ENCODE measurements around the gene ZAP70. TPM values are rescaled to one million over a fixed set of nuclear protein-coding genes. Genes with fewer than 3 reads are reported as not detected.

The ZAP70 gene
- total RNA-seq, 4 donors from 2014 or later, result 2.6 to 16.1 (median 12.0) TPM

DNA sequence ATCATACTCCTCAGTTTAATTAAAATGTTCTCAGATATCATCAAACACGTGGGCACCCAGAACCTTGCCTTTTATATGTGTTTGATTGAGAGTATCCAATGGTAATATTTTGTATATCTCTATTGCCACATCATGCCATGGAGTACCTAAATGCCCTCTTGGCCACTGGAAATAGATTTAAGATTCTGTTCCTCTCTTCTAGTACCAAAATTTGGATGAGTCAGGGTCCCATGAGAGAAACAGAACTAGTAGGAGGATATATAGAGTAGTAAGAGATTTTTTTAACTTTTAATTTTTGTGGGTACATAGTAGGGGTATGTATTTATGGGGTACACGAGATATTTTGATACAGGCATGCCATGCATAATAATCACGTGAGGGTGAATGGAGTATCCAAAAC lies 9.6 kb upstream of the ZAP70 start:
- DNase-seq, result no peak
- H3K4me3 ChIP-seq, result no peak overlapping the region
- H3K27me3 ChIP-seq, result no peaks in the 10 kb centered on the region
- H3K9me3 ChIP-seq, result no peaks in the 10 kb centered on the region
- no peaks in the 10 kb centered on the region for H3K36me3 ChIP-seq
- in situ Hi-C loops (cut with MboI; ENCODE audit: low pct_ligation_motif_present in 1 of 4, low pct_unique_long_range_greater_than_20kb in 1 of 4, low sequenced_read_pairs in 3 of 4), result no loop called here
- no peak overlapping the region for H3K27ac ChIP-seq
- TF ChIP-seq POLR2AphosphoS5 (IDR thresholded peaks at IDR 0.05) (no peak), EP300 (IDR thresholded peaks at IDR 0.05; ENCODE audit: low read depth) (no peak), POLR2A (IDR thresholded peaks at IDR 0.05) (no peak)
- TF ChIP-seq, protein P1, sequence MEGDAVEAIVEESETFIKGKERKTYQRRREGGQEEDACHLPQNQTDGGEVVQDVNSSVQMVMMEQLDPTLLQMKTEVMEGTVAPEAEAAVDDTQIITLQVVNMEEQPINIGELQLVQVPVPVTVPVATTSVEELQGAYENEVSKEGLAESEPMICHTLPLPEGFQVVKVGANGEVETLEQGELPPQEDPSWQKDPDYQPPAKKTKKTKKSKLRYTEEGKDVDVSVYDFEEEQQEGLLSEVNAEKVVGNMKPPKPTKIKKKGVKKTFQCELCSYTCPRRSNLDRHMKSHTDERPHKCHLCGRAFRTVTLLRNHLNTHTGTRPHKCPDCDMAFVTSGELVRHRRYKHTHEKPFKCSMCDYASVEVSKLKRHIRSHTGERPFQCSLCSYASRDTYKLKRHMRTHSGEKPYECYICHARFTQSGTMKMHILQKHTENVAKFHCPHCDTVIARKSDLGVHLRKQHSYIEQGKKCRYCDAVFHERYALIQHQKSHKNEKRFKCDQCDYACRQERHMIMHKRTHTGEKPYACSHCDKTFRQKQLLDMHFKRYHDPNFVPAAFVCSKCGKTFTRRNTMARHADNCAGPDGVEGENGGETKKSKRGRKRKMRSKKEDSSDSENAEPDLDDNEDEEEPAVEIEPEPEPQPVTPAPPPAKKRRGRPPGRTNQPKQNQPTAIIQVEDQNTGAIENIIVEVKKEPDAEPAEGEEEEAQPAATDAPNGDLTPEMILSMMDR (IDR thresholded peaks at IDR 0.05), result no peak
- H3K4me1 ChIP-seq, result no peaks in the 10 kb centered on the region
- intact Hi-C loops (cut with DNase I; ENCODE audit: low total_unique reads), result no loop called here
- WGBS, 2 donors (ENCODE audit: low coverage in 1 of 2), result 80 to 85% methylated on average over 2 to 3 of the region's 3 CpGs

DNA sequence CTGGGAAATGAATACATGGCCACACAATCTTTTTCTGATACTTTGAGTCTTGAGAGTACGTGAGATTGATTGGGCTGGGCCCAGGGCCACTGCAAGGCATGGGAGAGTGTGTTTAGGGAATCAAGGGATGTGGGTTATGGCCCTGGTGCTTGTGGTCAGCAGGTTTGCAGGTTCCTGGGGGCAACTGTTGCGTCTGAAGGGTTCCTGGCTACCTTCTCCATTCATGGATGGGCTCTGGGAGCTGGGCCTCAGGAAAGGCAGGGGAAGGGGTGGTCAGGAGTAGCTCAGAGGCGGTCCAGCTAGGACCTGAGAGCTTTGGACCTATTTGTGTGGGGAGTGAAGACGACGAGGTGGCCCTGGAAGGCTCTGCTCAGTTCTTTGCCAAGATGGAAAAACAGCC lies 8.4 kb upstream of the ZAP70 start:
- Histone ChIP-seq H3K27ac (no peak overlapping the region), H3K27me3 (no peaks in the 10 kb centered on the region), H3K4me1 (no peaks in the 10 kb centered on the region), H3K9me3 (no peaks in the 10 kb centered on the region), H3K4me3 (no peak overlapping the region), H3K36me3 (no peaks in the 10 kb centered on the region)
- 92 to 100% methylated on average over 1 to 5 of the region's 5 CpGs for WGBS, 2 donors (ENCODE audit: low coverage in 1 of 2)
- DNase-seq, result no peak
- intact Hi-C loops (cut with DNase I; ENCODE audit: low total_unique reads) (no loop called here), in situ Hi-C loops (cut with MboI; ENCODE audit: low pct_ligation_motif_present in 1 of 4, low pct_unique_long_range_greater_than_20kb in 1 of 4, low sequenced_read_pairs in 3 of 4) (no loop called here)
- TF ChIP-seq POLR2A (IDR thresholded peaks at IDR 0.05) (no peak), EP300 (IDR thresholded peaks at IDR 0.05; ENCODE audit: low read depth) (no peak), POLR2AphosphoS5 (IDR thresholded peaks at IDR 0.05) (no peak)
- TF ChIP-seq, protein P1 (IDR thresholded peaks at IDR 0.05), result no peak

DNA sequence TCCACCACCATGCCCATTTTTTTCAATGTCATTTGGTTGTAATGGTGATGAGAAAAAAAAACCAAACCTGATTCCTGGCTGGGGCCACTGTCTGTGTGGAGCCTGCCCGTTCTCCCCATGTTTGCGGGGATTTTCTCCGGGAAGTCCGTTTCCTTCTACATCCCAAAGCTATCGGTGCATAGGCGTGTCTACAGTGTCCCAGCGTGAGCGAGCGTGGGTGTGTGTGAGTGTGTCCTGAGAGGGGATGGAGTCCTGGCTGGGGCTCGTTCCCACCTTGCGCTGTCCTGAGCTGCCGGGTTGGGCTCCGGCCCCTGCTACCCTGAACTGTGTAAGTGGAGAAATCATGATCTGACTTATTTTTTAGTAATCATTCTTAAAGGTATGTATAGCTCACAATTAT lies 7.3 kb upstream of the ZAP70 start:
- Histone ChIP-seq H3K27me3 (no peaks in the 10 kb centered on the region), H3K4me3 (no peak overlapping the region), H3K4me1 (no peaks in the 10 kb centered on the region), H3K9me3 (no peaks in the 10 kb centered on the region), H3K36me3 (no peaks in the 10 kb centered on the region), H3K27ac (no peak overlapping the region)
- 99% methylated on average over 13 of the region's 13 CpGs; no CpG with 5 or more reads in 1 of the 2 donors for WGBS, 2 donors (ENCODE audit: low coverage in 1 of 2)
- intact Hi-C loops (cut with DNase I; ENCODE audit: low total_unique reads) (no loop called here), in situ Hi-C loops (cut with MboI; ENCODE audit: low pct_ligation_motif_present in 1 of 4, low pct_unique_long_range_greater_than_20kb in 1 of 4, low sequenced_read_pairs in 3 of 4) (no loop called here)
- DNase-seq, result no peak
- TF ChIP-seq, protein P1 (IDR thresholded peaks at IDR 0.05), result no peak
- TF ChIP-seq POLR2AphosphoS5 (IDR thresholded peaks at IDR 0.05) (no peak), POLR2A (IDR thresholded peaks at IDR 0.05) (no peak), EP300 (IDR thresholded peaks at IDR 0.05; ENCODE audit: low read depth) (no peak)

DNA sequence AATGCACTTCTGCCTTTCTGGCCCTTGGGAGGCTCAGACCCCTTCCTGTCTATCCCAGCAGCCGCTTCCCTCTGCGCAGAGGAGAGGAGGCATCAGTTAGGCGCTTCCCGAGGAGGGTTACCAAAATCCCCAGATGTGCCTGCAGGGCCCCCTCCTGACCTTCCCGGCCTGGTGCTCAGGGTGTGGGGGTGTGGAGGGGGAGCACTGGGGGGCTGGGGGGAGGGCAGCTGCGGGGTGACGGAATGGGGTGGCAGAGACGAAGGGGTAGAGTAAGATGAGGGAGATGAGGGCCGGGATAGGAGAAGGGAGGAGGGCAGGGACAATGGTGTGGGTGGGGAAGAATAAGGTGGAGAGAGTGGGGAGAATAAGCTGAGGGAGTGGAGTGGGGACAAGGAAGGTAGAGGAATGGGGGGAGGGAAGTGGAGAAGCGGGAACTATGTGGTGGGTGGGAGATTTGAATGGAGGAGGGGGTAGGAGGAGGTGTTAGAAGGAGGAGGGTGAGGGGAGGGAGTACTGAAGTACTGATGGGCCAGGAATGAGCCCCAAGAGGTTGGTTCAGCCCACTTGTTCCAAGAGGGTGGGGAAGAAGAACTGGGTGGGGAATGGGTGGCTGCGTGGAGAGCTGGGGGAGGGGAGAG lies 6.5 kb upstream of the ZAP70 start:
- TF ChIP-seq POLR2A (IDR thresholded peaks at IDR 0.05) (no peak), EP300 (IDR thresholded peaks at IDR 0.05; ENCODE audit: low read depth) (no peak), POLR2AphosphoS5 (IDR thresholded peaks at IDR 0.05) (no peak)
- TF ChIP-seq, protein P1 (IDR thresholded peaks at IDR 0.05), result no peak
- 79 to 90% methylated on average over 2 to 11 of the region's 11 CpGs for WGBS, 2 donors (ENCODE audit: low coverage in 1 of 2)
- Histone ChIP-seq H3K36me3 (no peaks in the 10 kb centered on the region), H3K27ac (no peak overlapping the region), H3K4me3 (no peak overlapping the region), H3K27me3 (no peaks in the 10 kb centered on the region), H3K9me3 (no peaks in the 10 kb centered on the region), H3K4me1 (no peaks in the 10 kb centered on the region)
- peak; percentile 4 for DNase-seq
- in situ Hi-C loops (cut with MboI; ENCODE audit: low pct_ligation_motif_present in 1 of 4, low pct_unique_long_range_greater_than_20kb in 1 of 4, low sequenced_read_pairs in 3 of 4) (no loop called here), intact Hi-C loops (cut with DNase I; ENCODE audit: low total_unique reads) (no loop called here)

Data from transverse colon (tissue), 4 donors.